H1 (cell line): ENCODE measurements around the gene CHRD. TPM values are rescaled to one million over a fixed set of nuclear protein-coding genes. Genes with fewer than 3 reads are reported as not detected.

Experiments used
- CTCF ChIA-PET: fragments of 300-600 bp; sonication (Branson Sonifier 250); formaldehyde crosslinking; loops from one replicate; lab custom pipeline; 2021; ENCODE audit not compliant: partially characterized antibody; lab: Charles Lee
- POLR2A ChIA-PET: fragments of 300-600 bp; sonication (Branson Sonifier 250); formaldehyde crosslinking; loops from one replicate; lab custom pipeline; 2021; ENCODE audit warnings: inconsistent platforms; ENCODE audit not compliant: partially characterized antibody; lab: Charles Lee
- DNase-seq, 2 experiments: peaks; one replicate each; pipeline versions ENCODE4 v3.0.0 to v3.0.0-alpha.2; 2010 to 2022; ENCODE audit warnings: low spot score in 2 of 2, low read depth in 1 of 2, mixed read lengths in 1 of 2
- FAIRE-seq: peaks from 2 replicates; lab custom pipeline; 2011; peaks lifted over from hg19 to GRCh38; lab: Jason Lieb, UNC
- H2AFZ ChIP-seq: 2 replicates; pipeline ENCODE4 v1.8.1; 2012; ENCODE audit warnings: low read length, inconsistent platforms
- H2AK5ac ChIP-seq: 2 replicates; pipeline ENCODE4 v1.6.1; 2013; ENCODE audit warnings: low read depth, low read length
- H2BK120ac ChIP-seq: replicated peaks from 2 replicates; pipeline ENCODE3; 2013; ENCODE audit warnings: low read depth, low read length, inconsistent platforms
- H2BK12ac ChIP-seq: 2 replicates; pipeline ENCODE4 v1.6.1; 2013; ENCODE audit warnings: low read depth, low read length
- H2BK15ac ChIP-seq: 2 replicates; pipeline ENCODE4 v1.6.1; 2013; ENCODE audit warnings: low read length
- H2BK20ac ChIP-seq: 2 replicates; pipeline ENCODE4 v1.6.1; 2013; ENCODE audit warnings: low read length
- H2BK5ac ChIP-seq: 2 replicates; pipeline ENCODE4 v1.6.1; 2013; ENCODE audit warnings: low read depth, low read length
- H3K14ac ChIP-seq: 2 replicates; pipeline ENCODE4 v1.6.1; 2013; ENCODE audit warnings: inconsistent platforms; ENCODE audit not compliant: insufficient read length
- H3K18ac ChIP-seq: 2 replicates; pipeline ENCODE4 v1.6.1; 2013; ENCODE audit warnings: low read length; ENCODE audit errors: extremely low read depth
- H3K23ac ChIP-seq: 2 replicates; pipeline ENCODE4 v1.6.1; 2013; ENCODE audit warnings: inconsistent platforms; ENCODE audit not compliant: insufficient read length
- H3K23me2 ChIP-seq: 2 replicates; pipeline ENCODE4 v1.6.1; 2013; ENCODE audit warnings: low read depth, low read length
- H3K27ac ChIP-seq: 2 replicates; pipeline ENCODE4 v1.6.1; 2011; ENCODE audit warnings: low read depth, low read length, inconsistent platforms
- H3K27me3 ChIP-seq, 4 experiments: replicated peaks in 1 of 4; 1 replicate in 1 of 4; 2 replicates in 3 of 4; pipeline versions ENCODE4 v1.6.1 to v1.8.1; 2011 to 2013; ENCODE audit warnings: low read length in 3 of 4, mild to moderate bottlenecking in 3 of 4, inconsistent platforms in 2 of 4, mixed read lengths in 2 of 4, moderate library complexity in 1 of 4; ENCODE audit not compliant: control insufficient read depth in 3 of 4, insufficient read depth in 3 of 4; ENCODE audit errors: extremely low read depth in 1 of 4
- H3K36me3 ChIP-seq, 4 experiments: 2 replicates each; pipeline versions ENCODE4 v1.6.1 to v1.8.1; 2011 to 2013; ENCODE audit warnings: mild to moderate bottlenecking in 4 of 4, low read length in 3 of 4, moderate library complexity in 2 of 4, control low read depth in 1 of 4, inconsistent platforms in 1 of 4; ENCODE audit not compliant: insufficient read depth in 4 of 4, control insufficient read depth in 2 of 4
- H3K4ac ChIP-seq: replicated peaks from 2 replicates; pipeline ENCODE3; 2013; ENCODE audit warnings: low read length, low read depth, mixed read lengths, inconsistent platforms; ENCODE audit not compliant: insufficient read length
- H3K4me1 ChIP-seq, 4 experiments: replicated peaks in 1 of 4; 1 replicate in 1 of 4; 2 replicates in 3 of 4; pipeline versions ENCODE4 v1.6.1 to v1.8.1; 2011 to 2013; ENCODE audit warnings: low read length in 3 of 4, inconsistent platforms in 2 of 4, mixed read lengths in 1 of 4; ENCODE audit not compliant: insufficient read depth in 4 of 4, control insufficient read depth in 3 of 4
- H3K4me2 ChIP-seq, 2 experiments: 2 replicates each; pipeline versions ENCODE4 v1.6.1 to v1.8.1; 2011 to 2013; ENCODE audit warnings: low read depth in 2 of 2, low read length in 2 of 2, control low read depth in 1 of 2, inconsistent platforms in 1 of 2, mild to moderate bottlenecking in 1 of 2; ENCODE audit not compliant: insufficient read depth in 1 of 2
- H3K4me3 ChIP-seq, 4 experiments: fragments of 200-600, 300-600 bp in 1 of 4; sonication (generic), shearing (Covaris generic), sonication (Bioruptor Twin) in 1 of 4; 2 replicates each; pipeline versions ENCODE4 v1.5.1 to v1.8.1; 2011 to 2016; ENCODE audit warnings: low read length in 4 of 4, low read depth in 3 of 4, control low read depth in 2 of 4, inconsistent platforms in 2 of 4, mild to moderate bottlenecking in 2 of 4, mixed read lengths in 1 of 4, moderate library complexity in 1 of 4; ENCODE audit not compliant: insufficient read depth in 2 of 4; ENCODE audit errors: extremely low read depth in 1 of 4
- H3K56ac ChIP-seq: replicated peaks from 2 replicates; pipeline ENCODE3; 2013; ENCODE audit warnings: low read depth, mild to moderate bottlenecking, mixed read lengths, low read length, inconsistent platforms; ENCODE audit not compliant: insufficient read length
- H3K79me1 ChIP-seq: 2 replicates; pipeline ENCODE4 v1.6.1; 2013; ENCODE audit warnings: low read depth, low read length, control low read depth
- H3K79me2 ChIP-seq, 2 experiments: 2 replicates each; pipeline versions ENCODE4 v1.6.1 to v1.8.1; 2012 to 2013; ENCODE audit warnings: low read length in 2 of 2, mild to moderate bottlenecking in 2 of 2, inconsistent platforms in 1 of 2; ENCODE audit not compliant: insufficient read depth in 2 of 2, control insufficient read depth in 1 of 2
- H3K9ac ChIP-seq, 4 experiments: replicated peaks in 1 of 4; 1 replicate in 1 of 4; 2 replicates in 3 of 4; pipeline versions ENCODE4 v1.6.1 to v1.8.1; 2011 to 2013; ENCODE audit warnings: low read depth in 3 of 4, low read length in 3 of 4, control low read depth in 2 of 4, mild to moderate bottlenecking in 2 of 4, moderate library complexity in 2 of 4, inconsistent platforms in 1 of 4; ENCODE audit errors: extremely low read depth in 1 of 4
- H3K9me3 ChIP-seq, 2 experiments: 2 replicates each; pipeline versions ENCODE4 v1.6.1 to v1.8.1; 2012 to 2013; ENCODE audit warnings: mild to moderate bottlenecking in 2 of 2, moderate library complexity in 2 of 2, control low read depth in 1 of 2, inconsistent platforms in 1 of 2, low read depth in 1 of 2, low read length in 1 of 2, mixed read lengths in 1 of 2; ENCODE audit not compliant: insufficient read depth in 2 of 2
- H4K20me1 ChIP-seq, 2 experiments: replicated peaks in 1 of 2; 2 replicates each; pipeline versions ENCODE3 to v1.8.1; 2011 to 2013; ENCODE audit warnings: inconsistent platforms in 2 of 2, low read length in 2 of 2, mild to moderate bottlenecking in 1 of 2; ENCODE audit not compliant: insufficient read depth in 2 of 2, control insufficient read depth in 1 of 2
- H4K5ac ChIP-seq: 2 replicates; pipeline ENCODE4 v1.6.1; 2013; ENCODE audit warnings: low read length, low read depth, mixed read lengths, inconsistent platforms; ENCODE audit not compliant: insufficient read length
- H4K8ac ChIP-seq: 2 replicates; pipeline ENCODE4 v1.8.0; 2013; ENCODE audit warnings: mild to moderate bottlenecking, moderate library complexity, low read length, inconsistent platforms; ENCODE audit not compliant: insufficient read depth; ENCODE audit errors: extremely low read depth
- H4K91ac ChIP-seq: replicated peaks from 2 replicates; pipeline ENCODE3; 2013; ENCODE audit warnings: low read length, mixed read lengths, inconsistent platforms; ENCODE audit not compliant: insufficient read length
- GABPA ChIP-seq: IDR thresholded peaks from 2 replicates; pipeline ENCODE4 v1.6.1; 2011; ENCODE audit warnings: mild to moderate bottlenecking, low read length, moderate library complexity, borderline replicate concordance; ENCODE audit not compliant: insufficient read depth
- GTF2F1 ChIP-seq: IDR thresholded peaks from 2 replicates; pipeline ENCODE4 v1.6.1; 2012; ENCODE audit warnings: low read depth, low read length, improper control_type of control experiment, borderline replicate concordance
- PHF8 ChIP-seq: fragments of 200-600 bp; sonication (generic); conservative IDR thresholded peaks from 2 replicates; pipeline ENCODE4 v1.7.1; 2012; ENCODE audit warnings: low read depth, mild to moderate bottlenecking, inconsistent platforms, low read length, moderate library complexity
- POLR2AphosphoS5 ChIP-seq: IDR thresholded peaks from 2 replicates; pipeline ENCODE4 v1.6.1; 2011; ENCODE audit warnings: low read depth, low read length
- SIN3A ChIP-seq, 2 experiments: IDR thresholded peaks in 1 of 2; conservative IDR thresholded peaks in 1 of 2; 2 replicates each; pipeline ENCODE4 v1.6.1; 2011 to 2012; ENCODE audit warnings: low read length in 2 of 2, improper control_type of control experiment in 1 of 2, low read depth in 1 of 2, mild to moderate bottlenecking in 1 of 2
- SUZ12 ChIP-seq: fragments of 200-600 bp; sonication (generic); IDR thresholded peaks from 2 replicates; pipeline ENCODE4 v1.6.1; 2012; ENCODE audit warnings: mild to moderate bottlenecking, inconsistent platforms, low read length, moderate library complexity, mixed read lengths
- TEAD4 ChIP-seq: IDR thresholded peaks from 2 replicates; pipeline ENCODE4 v1.6.1; 2012; ENCODE audit warnings: low read depth, low read length, inconsistent platforms, mixed read lengths
- ZNF274 ChIP-seq: IDR thresholded peaks from 2 replicates; pipeline ENCODE4 v1.7.0; 2012; ENCODE audit warnings: low read length, borderline replicate concordance; ENCODE audit errors: extremely low read depth
- WGBS, 2 experiments: shearing (Covaris generic) in 1 of 2; methylation state at CpG; one replicate each; pipeline versions ENCODE4 v1.1.6 to v1.1.7; 2013 to 2015; ENCODE audit warnings: low lambda C conversion rate in 2 of 2, mixed read lengths in 2 of 2, inconsistent platforms in 1 of 2, low coverage in 1 of 2, missing lambda C conversion rate in 1 of 2; ENCODE audit not compliant: insufficient replicate concordance in 2 of 2, insufficient coverage in 1 of 2, insufficient read length in 1 of 2; ENCODE audit errors: extremely low coverage in 1 of 2, missing lambda C conversion rate in 1 of 2; 5-methylcytosine and 5-hydroxymethylcytosine counted together
- polyA plus RNA-seq, 7 experiments: library from polyadenylated mRNA; depleted of rRNA in 3 of 7; stranded (reverse) in 5 of 7; unstranded in 2 of 7; fragments of >200 nt in 5 of 7; fragments of 200-250 nt in 2 of 7; gene quantifications; 1 replicate in 5 of 7; 2 replicates in 1 of 7; 4 replicates in 1 of 7; pipeline versions ENCODE4 v1.2.1 to v1.2.3, GENCODE V29; 2011 to 2013; ENCODE audit warnings: missing spikeins in 2 of 7, mixed read lengths in 2 of 7
- total RNA-seq: library from RNA; stranded (reverse); fragmentation: NEBNext Ultra II Directional; extraction: Animal tissue kit (Norgen Biotek cat#: 25700); gene quantifications from 2 replicates; pipeline ENCODE4 v1.2.1, GENCODE V29; 2021
- TF ChIP-seq, protein P1 (sequence below): IDR thresholded peaks from 2 replicates; pipeline ENCODE4 v1.6.1; 2011; ENCODE audit warnings: low read depth, mild to moderate bottlenecking, low read length; ENCODE audit not compliant: insufficient read depth
- TF ChIP-seq, protein P2 (sequence below): IDR thresholded peaks from 2 replicates; pipeline ENCODE4 v1.6.1; 2012; ENCODE audit warnings: low read length, inconsistent platforms

CHRD gene
- total and polyA plus RNA-seq, 2 of the 8 experiments (the other 6 are each of a cell fraction or from before 2014, with no cell fraction given): 0.62 to 0.86 TPM

DNA sequence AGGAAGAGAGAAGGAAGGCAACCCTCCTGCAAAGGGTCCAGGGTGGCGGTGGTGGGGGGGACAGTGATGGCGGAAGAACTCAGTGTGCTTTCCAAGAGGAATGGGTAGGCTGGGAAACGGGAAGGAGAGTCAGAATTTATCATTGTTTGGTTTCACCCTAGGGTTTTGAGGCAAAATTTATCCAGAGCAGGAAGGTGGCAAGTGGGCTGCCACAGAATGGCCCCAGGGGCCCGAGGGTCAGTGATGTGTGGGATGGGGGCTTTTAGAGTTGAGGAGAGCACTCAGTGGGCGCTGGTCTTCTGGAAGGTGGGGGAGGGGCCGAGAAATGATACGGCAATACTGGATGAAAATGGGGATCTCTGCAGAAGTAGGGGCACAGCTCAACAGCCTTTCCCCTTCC, 41.9 kb upstream of the CHRD start:
- Histone ChIP-seq H3K4me2 (peak overlapping the region; percentile 72 to 98), H3K4me1 (peaks cover 5 to 27% (median 18%) of the 10 kb centered on the region in 4 experiments), H3K79me2 (peaks cover 0 to 2% of the 10 kb centered on the region in 2 experiments; a peak in 1 of 4 replicates), H3K36me3 (peaks cover 11 to 22% (median 20%) of the 10 kb centered on the region in 4 experiments; a peak in 7 of 8 replicates), H2AK5ac (0 out of 2 replicates have a peak overlapping the region, but pooled peaks have one; percentile 78), H4K20me1 (peaks cover 18 to 36% of the 10 kb centered on the region in 2 experiments), H3K9me3 (no peaks in the 10 kb centered on the region), H3K27ac (peak overlapping the region; percentile 32; the same call in 1 of the 2 replicates), H2BK5ac (no peak overlapping the region; the same call in 1 of the 2 replicates), H2BK120ac (no peak overlapping the region), H3K9ac (peak overlapping the region in 2 of 4 experiments; percentile 34 to 53; a peak in 2 of 7 replicates), H2AFZ (no peak overlapping the region), H3K56ac (no peak overlapping the region), H3K23me2 (peaks cover 14% of the 10 kb centered on the region), H3K4me3 (peak overlapping the region in 1 of 4 experiments; percentile 50; a peak in 4 of 8 replicates), H3K27me3 (no peaks in the 10 kb centered on the region), H3K79me1 (peaks cover 9% of the 10 kb centered on the region), H4K91ac (no peak overlapping the region), H4K5ac (no peak overlapping the region), H3K18ac (no peak overlapping the region), H2BK12ac (peak overlapping the region; percentile 84; the same call in 1 of the 2 replicates), H3K23ac (no peak overlapping the region), H4K8ac (peak overlapping the region; percentile 7), H2BK15ac (no peak overlapping the region), H2BK20ac (no peak overlapping the region), H3K4ac (no peak overlapping the region), H3K14ac (no peak overlapping the region)
- no peak for FAIRE-seq
- DNase-seq: no peak
- ChIA-PET POLR2A (interaction anchor here (0.8 to 3.6 kb wide), 18 partner anchors 8 to 189 kb away, joined by 3 to 30 read pairs (median 4); partner anchors contain the start of genes CAMK2N2 and EIF4G1), CTCF (interaction anchor here (0.9 to 3.6 kb wide), 12 partner anchors 10 to 204 kb away, joined by 4 to 16 read pairs (median 5); no protein-coding TSS in a partner anchor)
- WGBS, 2 experiments: 78% methylated on average over 6 of the region's 7 CpGs; no CpG with 5 or more reads in 1 of the 2 experiments
- no peak for TF ChIP-seq SIN3A (conservative IDR thresholded peaks at IDR 0.05 in 1 of 2, IDR thresholded peaks at IDR 0.05 in 1 of 2; ENCODE audit: low read depth in 1 of 2, low read length in 2 of 2)
- TF ChIP-seq, protein P1, sequence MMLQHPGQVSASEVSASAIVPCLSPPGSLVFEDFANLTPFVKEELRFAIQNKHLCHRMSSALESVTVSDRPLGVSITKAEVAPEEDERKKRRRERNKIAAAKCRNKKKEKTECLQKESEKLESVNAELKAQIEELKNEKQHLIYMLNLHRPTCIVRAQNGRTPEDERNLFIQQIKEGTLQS: no peak
- no peak for TF ChIP-seq GTF2F1
- TF ChIP-seq, protein P2, sequence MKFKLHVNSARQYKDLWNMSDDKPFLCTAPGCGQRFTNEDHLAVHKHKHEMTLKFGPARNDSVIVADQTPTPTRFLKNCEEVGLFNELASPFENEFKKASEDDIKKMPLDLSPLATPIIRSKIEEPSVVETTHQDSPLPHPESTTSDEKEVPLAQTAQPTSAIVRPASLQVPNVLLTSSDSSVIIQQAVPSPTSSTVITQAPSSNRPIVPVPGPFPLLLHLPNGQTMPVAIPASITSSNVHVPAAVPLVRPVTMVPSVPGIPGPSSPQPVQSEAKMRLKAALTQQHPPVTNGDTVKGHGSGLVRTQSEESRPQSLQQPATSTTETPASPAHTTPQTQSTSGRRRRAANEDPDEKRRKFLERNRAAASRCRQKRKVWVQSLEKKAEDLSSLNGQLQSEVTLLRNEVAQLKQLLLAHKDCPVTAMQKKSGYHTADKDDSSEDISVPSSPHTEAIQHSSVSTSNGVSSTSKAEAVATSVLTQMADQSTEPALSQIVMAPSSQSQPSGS: no peak
- TF ChIP-seq PHF8: no peak
- no peak for TF ChIP-seq TEAD4
- TF ChIP-seq POLR2AphosphoS5: no peak
- TF ChIP-seq GABPA: no peak
- TF ChIP-seq SUZ12: no peak
- TF ChIP-seq ZNF274: no peak
